Keratinocyte (primary cell): ENCODE measurements around the gene CEACAM6. TPM values are rescaled to one million over a fixed set of nuclear protein-coding genes. Genes with fewer than 3 reads are reported as not detected.

Experiments
- DNase-seq: peaks from one replicate; pipeline ENCODE4 v3.0.0-alpha.2; 2011; ENCODE audit warnings: low read depth, missing footprints, low spot score
- FAIRE-seq: peaks from 2 replicates; lab custom pipeline; 2011; peaks lifted over from hg19 to GRCh38; lab: Jason Lieb, UNC
- H2AFZ ChIP-seq: 2 replicates; pipeline ENCODE4 v1.6.0; 2012; ENCODE audit warnings: low read length, control low read depth, inconsistent platforms; ENCODE audit not compliant: control insufficient read depth
- H3K27ac ChIP-seq: 2 replicates; pipeline ENCODE4 v1.5.1; 2011; ENCODE audit warnings: low read length; ENCODE audit not compliant: control insufficient read depth, insufficient read depth
- H3K27me3 ChIP-seq: 3 replicates; pipeline ENCODE4 v1.6.0; 2011; ENCODE audit warnings: low read length; ENCODE audit not compliant: control insufficient read depth, insufficient read depth; ENCODE audit errors: extremely low read depth
- H3K36me3 ChIP-seq, 2 experiments: 2 replicates in 1 of 2; 3 replicates in 1 of 2; pipeline ENCODE4 v1.5.1; 2011; ENCODE audit warnings: low read length in 2 of 2, mild to moderate bottlenecking in 1 of 2; ENCODE audit not compliant: control insufficient read depth in 2 of 2, insufficient read depth in 2 of 2; ENCODE audit errors: extremely low read depth in 1 of 2
- H3K4me1 ChIP-seq: 3 replicates; pipeline ENCODE4 v1.5.1; 2011; ENCODE audit warnings: low read length; ENCODE audit not compliant: control insufficient read depth, insufficient read depth; ENCODE audit errors: extremely low read depth
- H3K4me2 ChIP-seq: 3 replicates; pipeline ENCODE4 v1.6.0; 2011; ENCODE audit warnings: low read depth, low read length; ENCODE audit not compliant: control insufficient read depth, insufficient read depth; ENCODE audit errors: extremely low read depth
- H3K4me3 ChIP-seq, 3 experiments: fragments of 200-600 bp in 1 of 3; sonication (generic) in 1 of 3; 2 replicates in 2 of 3; 3 replicates in 1 of 3; pipeline ENCODE4 v1.5.1; 2011 to 2016; ENCODE audit warnings: low read length in 3 of 3, mild to moderate bottlenecking in 3 of 3, control low read depth in 2 of 3, inconsistent platforms in 1 of 3, low read depth in 1 of 3, mixed read lengths in 1 of 3, mixed run types in 1 of 3, moderate library complexity in 1 of 3; ENCODE audit not compliant: control insufficient read depth in 2 of 3, insufficient read depth in 2 of 3; ENCODE audit errors: extremely low read depth in 1 of 3
- H3K79me2 ChIP-seq: 2 replicates; pipeline ENCODE4 v1.6.0; 2012; ENCODE audit warnings: low read length; ENCODE audit not compliant: control insufficient read depth, insufficient read depth
- H3K9ac ChIP-seq: 3 replicates; pipeline ENCODE4 v1.6.0; 2011; ENCODE audit warnings: low read length; ENCODE audit not compliant: control insufficient read depth, insufficient read depth; ENCODE audit errors: extremely low read depth
- H3K9me1 ChIP-seq: 3 replicates; pipeline ENCODE4 v1.6.0; 2011; ENCODE audit warnings: low read length; ENCODE audit not compliant: control insufficient read depth, insufficient read depth; ENCODE audit errors: extremely low read depth
- H3K9me3 ChIP-seq: 2 replicates; pipeline ENCODE4 v1.5.1; 2012; ENCODE audit warnings: low read depth, low read length; ENCODE audit not compliant: control insufficient read depth
- H4K20me1 ChIP-seq: 3 replicates; pipeline ENCODE4 v1.6.0; 2011; ENCODE audit warnings: low read length; ENCODE audit not compliant: control insufficient read depth, insufficient read depth; ENCODE audit errors: extremely low read depth
- CTCF ChIP-seq, 3 experiments: IDR thresholded peaks in 1 of 3; conservative IDR thresholded peaks in 1 of 3; optimal IDR thresholded peaks in 1 of 3; 2 replicates in 2 of 3; 3 replicates in 1 of 3; pipeline versions ENCODE3 to v1.5.1; 2011; ENCODE audit warnings: low read length in 3 of 3, mild to moderate bottlenecking in 3 of 3, moderate library complexity in 2 of 3, control low read depth in 1 of 3, inconsistent platforms in 1 of 3; ENCODE audit not compliant: insufficient read depth in 2 of 3; ENCODE audit errors: extremely low read depth in 1 of 3
- EZH2 ChIP-seq: IDR thresholded peaks from one replicate; pipeline ENCODE4 v1.6.1; 2012; ENCODE audit warnings: inconsistent platforms, mild to moderate bottlenecking, low read length, moderate library complexity
- dilution Hi-C: fragments of 300-500 bp; cut with MboI; formaldehyde crosslinking; loops from one replicate; pipeline ENCODE4 v1.7.0; 2020; ENCODE audit warnings: low sequenced_read_pairs; ENCODE audit not compliant: extremely low pct_ligation_motif_present
- polyA plus RNA-seq, 5 experiments: library from polyadenylated mRNA; depleted of rRNA in 3 of 5; stranded (reverse) in 3 of 5; stranded (forward) in 1 of 5; unstranded in 1 of 5; fragments of >200 nt; gene quantifications; 1 replicate in 1 of 5; 2 replicates in 3 of 5; 3 replicates in 1 of 5; pipeline versions ENCODE4 v1.2.1 to v1.2.3, GENCODE V29; 2011 to 2012; ENCODE audit warnings: missing spikeins in 2 of 5, low read depth in 1 of 5, low replicate concordance in 1 of 5

The CEACAM6 gene
- polyA plus RNA-seq, 1 donor (not counting 4 experiments of a cell fraction or from before 2014, with no cell fraction given): 1.00 TPM

- H3K9ac ChIP-seq: no peak overlapping the region
- H3K36me3 ChIP-seq: no peaks in the 10 kb centered on the region
- H3K27ac ChIP-seq: no peak overlapping the region
- H3K9me3 ChIP-seq: no peaks in the 10 kb centered on the region
- H3K27me3 ChIP-seq: peaks cover 6% of the 10 kb centered on the region
- no peak overlapping the region for H3K4me3 ChIP-seq
- dilution Hi-C loops: no loop called here
- no peak for FAIRE-seq
- H3K4me2 ChIP-seq: no peak overlapping the region
- no peak for TF ChIP-seq EZH2
- no peak for TF ChIP-seq CTCF (optimal IDR thresholded peaks at IDR 0.05 in 1 of 3, IDR thresholded peaks at IDR 0.05 in 1 of 3, conservative IDR thresholded peaks at IDR 0.05 in 1 of 3; ENCODE audit: extremely low read depth in 1 of 3, insufficient read depth in 2 of 3, low read length in 3 of 3)
- no peak for DNase-seq
- H2AFZ ChIP-seq: no peak overlapping the region
- H3K79me2 ChIP-seq: no peaks in the 10 kb centered on the region
- no peaks in the 10 kb centered on the region for H4K20me1 ChIP-seq
- H3K4me1 ChIP-seq: no peaks in the 10 kb centered on the region
- no peaks in the 10 kb centered on the region for H3K9me1 ChIP-seq
Measured at GRCh38 chr19:41810301-41810700, 55.0 kb downstream of the CEACAM6 start.

GRCh38 chr19:41811036-41811435 lies 55.7 kb downstream of the CEACAM6 start:
- no peak for DNase-seq
- Histone ChIP-seq H3K4me1 (no peaks in the 10 kb centered on the region), H3K79me2 (no peaks in the 10 kb centered on the region), H3K9me3 (no peaks in the 10 kb centered on the region), H3K4me2 (no peak overlapping the region), H3K27ac (no peak overlapping the region), H3K27me3 (peaks cover 6% of the 10 kb centered on the region), H3K36me3 (no peaks in the 10 kb centered on the region), H3K9me1 (no peaks in the 10 kb centered on the region), H3K9ac (no peak overlapping the region), H2AFZ (no peak overlapping the region), H3K4me3 (no peak overlapping the region), H4K20me1 (no peaks in the 10 kb centered on the region)
- dilution Hi-C loops: no loop called here
- no peak for FAIRE-seq
- TF ChIP-seq CTCF (optimal IDR thresholded peaks at IDR 0.05 in 1 of 3, IDR thresholded peaks at IDR 0.05 in 1 of 3, conservative IDR thresholded peaks at IDR 0.05 in 1 of 3; ENCODE audit: extremely low read depth in 1 of 3, insufficient read depth in 2 of 3, low read length in 3 of 3) (no peak), EZH2 (no peak)
